NB4 (cell line): ENCODE results near the gene VWA1.
A peak's percentile ranks its signal among the peaks of the same experiment; 100 is the strongest.

Source experiments
- DNase-seq: peaks from one replicate; pipeline ENCODE4 v3.0.0; 2010; ENCODE audit warnings: low read depth
- H3K4me3 ChIP-seq: one replicate; pipeline ENCODE4 v1.5.1; 2011; ENCODE audit warnings: mild to moderate bottlenecking, low read depth, low read length, moderate library complexity
- MYC ChIP-seq: IDR thresholded peaks from 2 replicates; pipeline ENCODE4 v1.6.1; 2011; ENCODE audit warnings: low read depth, low read length
- POLR2A ChIP-seq: IDR thresholded peaks from 2 replicates; pipeline ENCODE4 v1.6.1; 2011; ENCODE audit warnings: mild to moderate bottlenecking; ENCODE audit not compliant: insufficient read length; ENCODE audit errors: extremely low read depth
- TF ChIP-seq, protein P1 (sequence below): IDR thresholded peaks from one replicate; pipeline ENCODE4 v1.5.1; 2012; ENCODE audit warnings: low read depth, low read length
- TF ChIP-seq, protein P2 (sequence below): IDR thresholded peaks from 2 replicates; pipeline ENCODE4 v1.6.1; 2011; ENCODE audit warnings: low read depth, low read length

The VWA1 gene

GRCh38 chr1:1397839-1398523 is 37.5 kb upstream of the VWA1 start:
- TF ChIP-seq MYC (peak; percentile 93), POLR2A (no peak)
- TF ChIP-seq, protein P1, sequence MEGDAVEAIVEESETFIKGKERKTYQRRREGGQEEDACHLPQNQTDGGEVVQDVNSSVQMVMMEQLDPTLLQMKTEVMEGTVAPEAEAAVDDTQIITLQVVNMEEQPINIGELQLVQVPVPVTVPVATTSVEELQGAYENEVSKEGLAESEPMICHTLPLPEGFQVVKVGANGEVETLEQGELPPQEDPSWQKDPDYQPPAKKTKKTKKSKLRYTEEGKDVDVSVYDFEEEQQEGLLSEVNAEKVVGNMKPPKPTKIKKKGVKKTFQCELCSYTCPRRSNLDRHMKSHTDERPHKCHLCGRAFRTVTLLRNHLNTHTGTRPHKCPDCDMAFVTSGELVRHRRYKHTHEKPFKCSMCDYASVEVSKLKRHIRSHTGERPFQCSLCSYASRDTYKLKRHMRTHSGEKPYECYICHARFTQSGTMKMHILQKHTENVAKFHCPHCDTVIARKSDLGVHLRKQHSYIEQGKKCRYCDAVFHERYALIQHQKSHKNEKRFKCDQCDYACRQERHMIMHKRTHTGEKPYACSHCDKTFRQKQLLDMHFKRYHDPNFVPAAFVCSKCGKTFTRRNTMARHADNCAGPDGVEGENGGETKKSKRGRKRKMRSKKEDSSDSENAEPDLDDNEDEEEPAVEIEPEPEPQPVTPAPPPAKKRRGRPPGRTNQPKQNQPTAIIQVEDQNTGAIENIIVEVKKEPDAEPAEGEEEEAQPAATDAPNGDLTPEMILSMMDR, result no peak
- TF ChIP-seq, protein P2, sequence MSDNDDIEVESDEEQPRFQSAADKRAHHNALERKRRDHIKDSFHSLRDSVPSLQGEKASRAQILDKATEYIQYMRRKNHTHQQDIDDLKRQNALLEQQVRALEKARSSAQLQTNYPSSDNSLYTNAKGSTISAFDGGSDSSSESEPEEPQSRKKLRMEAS, result peak; percentile 88
- DNase-seq, result peak; percentile 81
- H3K4me3 ChIP-seq, result peak overlapping the region; percentile 85

DNA sequence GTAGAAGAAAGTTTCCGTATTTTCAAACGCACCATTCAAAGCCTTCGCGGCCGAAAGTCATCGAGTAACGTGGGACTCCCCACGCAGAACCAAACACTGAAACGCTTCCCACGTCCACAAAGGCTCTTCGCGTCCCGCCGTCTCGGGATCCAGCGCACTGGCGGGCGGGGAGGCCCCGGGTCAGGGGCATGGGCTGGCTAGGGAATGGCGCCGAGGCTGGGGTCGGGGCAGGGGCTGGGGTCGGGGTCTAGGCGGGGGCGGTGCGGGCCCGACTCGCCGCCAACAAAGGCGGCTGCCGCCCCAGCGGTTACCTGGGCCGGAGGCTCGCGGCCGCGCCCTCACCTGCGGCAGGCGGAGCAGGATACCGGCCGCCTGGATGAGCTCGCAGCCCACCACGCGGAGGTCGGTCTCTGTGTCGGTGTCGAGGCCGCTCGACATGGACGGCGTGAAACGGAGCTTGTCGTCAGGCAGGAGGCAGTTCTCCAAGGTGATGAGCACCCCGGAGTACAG is 36.8 kb upstream of the VWA1 start:
- no peak for DNase-seq
- TF ChIP-seq, protein P1, result no peak
- no peak for TF ChIP-seq MYC
- TF ChIP-seq, protein P2, result no peak
- TF ChIP-seq POLR2A, result no peak
- H3K4me3 ChIP-seq, result peak overlapping the region; percentile 85

DNA sequence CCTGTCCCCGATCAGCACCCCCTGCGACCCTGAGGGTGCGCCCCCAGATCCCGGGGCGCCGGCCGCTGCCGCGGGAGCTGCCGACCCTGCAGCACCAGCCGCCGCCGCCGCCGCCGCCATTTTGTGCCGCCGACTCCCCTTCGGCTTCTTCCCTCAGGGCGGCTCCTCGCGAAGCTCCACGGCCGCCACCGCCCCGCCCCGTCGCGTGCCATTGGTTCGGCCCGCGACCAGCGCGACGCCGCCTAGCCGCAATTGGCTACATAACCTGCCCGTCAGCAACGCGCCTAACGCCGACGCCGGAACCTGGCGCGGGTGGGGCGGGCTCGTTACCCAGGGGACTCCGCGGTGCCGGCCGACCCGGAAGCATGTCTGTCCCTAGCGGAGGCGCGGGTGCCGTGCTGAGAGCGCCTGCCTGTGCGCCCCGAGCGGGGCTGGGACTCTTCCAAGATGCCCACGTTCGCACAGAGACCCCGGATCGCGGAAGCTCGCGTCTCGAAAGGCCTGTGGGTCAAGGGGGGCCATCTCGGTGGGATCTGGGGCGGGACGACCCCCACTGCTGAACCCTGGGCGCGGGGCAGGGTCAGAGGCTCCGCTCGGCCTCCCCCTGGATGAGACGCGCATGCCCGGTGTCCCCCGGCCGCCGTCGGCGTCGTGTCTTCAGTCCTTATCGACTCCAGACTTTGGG is 36.2 kb upstream of the VWA1 start, which contains the start of gene CCNL2:
Gene CCNL2, minus strand, starts transcription at position 149 of the 685 bp plus-strand sequence. Its CDS starts 29 bp downstream, at position 120.
- peak within 1 kb of the TSS; percentile 93 for H3K4me3 ChIP-seq
- DNase-seq, result peak; percentile 99
- peak; percentile 90 for TF ChIP-seq POLR2A
- TF ChIP-seq, protein P2, result peak; percentile 71
- peak; percentile 67 for TF ChIP-seq MYC
- TF ChIP-seq, protein P1, result peak; percentile 11

DNA sequence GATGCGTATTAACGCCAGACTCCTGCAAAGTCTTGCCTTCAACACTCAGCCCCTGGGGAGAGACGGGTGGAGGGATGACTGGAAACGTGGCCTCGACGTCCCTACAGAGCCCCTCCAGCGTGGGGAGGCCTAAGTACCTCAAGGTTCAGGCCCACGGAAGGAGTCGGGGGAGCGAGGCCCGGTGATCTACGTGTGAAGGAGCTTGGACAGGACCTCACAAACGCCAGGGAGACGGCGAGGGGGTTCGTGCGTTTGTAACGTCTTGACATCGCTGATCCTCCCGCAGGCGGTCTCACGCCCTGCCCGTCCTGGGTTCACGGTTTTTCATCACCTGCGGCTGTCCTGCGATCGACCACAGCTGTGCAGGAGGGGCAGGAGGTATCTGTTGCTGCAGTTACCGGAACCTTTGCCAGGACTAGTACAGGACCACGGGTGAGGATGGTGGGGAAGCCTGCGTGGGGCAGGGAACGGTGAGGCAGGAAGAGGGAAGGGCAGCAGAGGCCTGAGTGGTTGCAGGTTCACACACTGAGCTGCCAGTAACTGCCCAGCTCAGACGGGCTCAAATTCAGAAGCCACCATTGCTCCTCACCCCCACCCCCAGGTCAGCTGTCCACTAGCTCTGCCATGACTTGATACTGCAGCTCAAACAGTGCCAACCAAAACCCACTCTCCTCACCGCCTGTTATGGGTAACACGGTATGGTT is 35.5 kb upstream of the VWA1 start:
- peak; percentile 55 for DNase-seq
- TF ChIP-seq POLR2A (no peak), MYC (no peak)
- TF ChIP-seq, protein P1, result no peak
- TF ChIP-seq, protein P2, result no peak
- H3K4me3 ChIP-seq, result peak overlapping the region; percentile 93

- DNase-seq, result no peak
- peak overlapping the region; percentile 93 for H3K4me3 ChIP-seq
These were observed 34.7 kb upstream of the VWA1 start for GRCh38 chr1:1400576-1401456.

More at GRCh38 chr1:1400576-1401456, 34.7 kb upstream of the VWA1 start:
- TF ChIP-seq, protein P1, result no peak
- TF ChIP-seq, protein P2, result no peak
- TF ChIP-seq POLR2A, result no peak
- no peak for TF ChIP-seq MYC
